Natural killer cell treated with Interleukin-12 subunit alpha and Interleukin-12 subunit beta and Interleukin-15 and Interleukin-18, amount 100 ng/mL, for 72 hours (primary cell): Measurements from ENCODE around the gene MAT2A. TPM values are rescaled to one million over a fixed set of nuclear protein-coding genes. Genes with fewer than 3 reads are reported as not detected.

Source experiments
- ATAC-seq, 2 donors: fragments of 150-1000 bp; cut with Tn5 transposase in 1 of 2; sonication (Bioruptor Pico), chemical (Tn5 transposase) in 1 of 2; 2 replicates each; pipeline ENCODE4 v1.10.0; 2021
- DNase-seq: peaks from one replicate; pipeline ENCODE4 v3.0.0; 2022; ENCODE audit warnings: low spot score
- H3K27ac Mint-ChIP-seq, 2 donors: 1 replicate in 1 of 2; 2 replicates in 1 of 2; pipeline ENCODE4 v1.8.0; 2022; ENCODE audit warnings: mixed read lengths in 2 of 2, mild to moderate bottlenecking in 1 of 2, moderate library complexity in 1 of 2
- H3K27me3 Mint-ChIP-seq, 2 donors: 1 replicate in 1 of 2; 2 replicates in 1 of 2; pipeline ENCODE4 v1.8.0; 2022; ENCODE audit warnings: mixed read lengths in 2 of 2
- H3K36me3 Mint-ChIP-seq: one replicate; pipeline ENCODE4 v1.8.0; 2022; ENCODE audit warnings: mixed read lengths
- H3K4me1 Mint-ChIP-seq, 2 donors: 1 replicate in 1 of 2; 2 replicates in 1 of 2; pipeline ENCODE4 v1.8.0; 2022; ENCODE audit warnings: low read depth in 2 of 2, mixed read lengths in 2 of 2, mild to moderate bottlenecking in 1 of 2
- H3K4me3 Mint-ChIP-seq: one replicate; pipeline ENCODE4 v1.8.0; 2022; ENCODE audit warnings: mixed read lengths
- H3K9me3 Mint-ChIP-seq: 2 replicates; pipeline ENCODE4 v1.8.0; 2022; ENCODE audit warnings: mixed read lengths
- total RNA-seq, 2 donors: library from RNA; stranded (reverse); gene quantifications; one replicate each; pipeline ENCODE4 v1.2.3, GENCODE V29; 2022

The MAT2A gene
- total RNA-seq, 2 donors from 2014 or later: 246 to 503 TPM

- Mint-ChIP-seq H3K4me3 (no peak overlapping the region), H3K36me3 (no peaks in the 10 kb centered on the region), H3K4me1 (no peaks in the 10 kb centered on the region), H3K27me3 (no peaks in the 10 kb centered on the region), H3K27ac (no peak overlapping the region), H3K9me3 (no peaks in the 10 kb centered on the region)
- DNase-seq (no peak), ATAC-seq (no peak)
Measured at GRCh38 chr2:85511008-85511811, 27.8 kb upstream of the MAT2A start.

GRCh38 chr2:85514323-85514722 is 24.6 kb upstream of the MAT2A start:
- DNase-seq: no peak
- H3K4me1 Mint-ChIP-seq: no peaks in the 10 kb centered on the region
- no peak overlapping the region for H3K4me3 Mint-ChIP-seq
- H3K27ac Mint-ChIP-seq: no peak overlapping the region
- H3K9me3 Mint-ChIP-seq: no peaks in the 10 kb centered on the region
- ATAC-seq: no peak
- H3K36me3 Mint-ChIP-seq: no peaks in the 10 kb centered on the region
- H3K27me3 Mint-ChIP-seq: no peaks in the 10 kb centered on the region

GRCh38 chr2:85516653-85517389 is 22.1 kb upstream of the MAT2A start:
- Mint-ChIP-seq H3K4me1 (no peaks in the 10 kb centered on the region), H3K27ac (no peak overlapping the region), H3K27me3 (no peaks in the 10 kb centered on the region), H3K9me3 (no peaks in the 10 kb centered on the region), H3K4me3 (no peak overlapping the region), H3K36me3 (no peaks in the 10 kb centered on the region)
- DNase-seq (no peak), ATAC-seq (no peak)

- ATAC-seq: no peak
- H3K9me3 Mint-ChIP-seq: no peaks in the 10 kb centered on the region
- no peak overlapping the region for H3K4me3 Mint-ChIP-seq
- no peak overlapping the region for H3K27ac Mint-ChIP-seq
- H3K36me3 Mint-ChIP-seq: no peaks in the 10 kb centered on the region
- DNase-seq: no peak
- H3K4me1 Mint-ChIP-seq: no peaks in the 10 kb centered on the region
- H3K27me3 Mint-ChIP-seq: peaks cover 5 to 9% of the 10 kb centered on the region in 2 donors
Measured at GRCh38 chr2:85522090-85522647, 16.8 kb upstream of the MAT2A start.

GRCh38 chr2:85523062-85523902 is 15.7 kb upstream of the MAT2A start:
- Mint-ChIP-seq H3K36me3 (no peaks in the 10 kb centered on the region), H3K27me3 (peaks cover 8 to 19% of the 10 kb centered on the region in 2 donors), H3K9me3 (no peaks in the 10 kb centered on the region), H3K4me1 (no peaks in the 10 kb centered on the region), H3K27ac (no peak overlapping the region), H3K4me3 (no peak overlapping the region)
- ATAC-seq (no peak), DNase-seq (no peak)

GRCh38 chr2:85523903-85524335 is 15.0 kb upstream of the MAT2A start:
- no peak overlapping the region for H3K27ac Mint-ChIP-seq
- ATAC-seq: no peak
- H3K4me3 Mint-ChIP-seq: no peak overlapping the region
- H3K36me3 Mint-ChIP-seq: no peaks in the 10 kb centered on the region
- peaks cover 8 to 24% of the 10 kb centered on the region in 2 donors for H3K27me3 Mint-ChIP-seq
- H3K9me3 Mint-ChIP-seq: no peaks in the 10 kb centered on the region
- DNase-seq: no peak
- no peaks in the 10 kb centered on the region for H3K4me1 Mint-ChIP-seq

GRCh38 chr2:85524336-85524908 is 14.5 kb upstream of the MAT2A start:
- H3K4me3 Mint-ChIP-seq: no peak overlapping the region
- no peaks in the 10 kb centered on the region for H3K9me3 Mint-ChIP-seq
- ATAC-seq (no peak), DNase-seq (no peak)
- peaks cover 8 to 28% of the 10 kb centered on the region in 2 donors for H3K27me3 Mint-ChIP-seq
- H3K4me1 Mint-ChIP-seq: no peaks in the 10 kb centered on the region
- H3K27ac Mint-ChIP-seq: no peak overlapping the region
- no peaks in the 10 kb centered on the region for H3K36me3 Mint-ChIP-seq

- no peaks in the 10 kb centered on the region for H3K9me3 Mint-ChIP-seq
- ATAC-seq (no peak), DNase-seq (no peak)
- H3K27me3 Mint-ChIP-seq: peaks cover 8 to 28% of the 10 kb centered on the region in 2 donors
- no peak overlapping the region for H3K27ac Mint-ChIP-seq
- no peaks in the 10 kb centered on the region for H3K4me1 Mint-ChIP-seq
- no peaks in the 10 kb centered on the region for H3K36me3 Mint-ChIP-seq
- no peak overlapping the region for H3K4me3 Mint-ChIP-seq
Measured at GRCh38 chr2:85525029-85525428, 13.9 kb upstream of the MAT2A start.

GRCh38 chr2:85525567-85525966 is 13.4 kb upstream of the MAT2A start:
- no peaks in the 10 kb centered on the region for H3K9me3 Mint-ChIP-seq
- DNase-seq (no peak), ATAC-seq (no peak)
- H3K27me3 Mint-ChIP-seq: peaks cover 8 to 28% of the 10 kb centered on the region in 2 donors
- H3K36me3 Mint-ChIP-seq: no peaks in the 10 kb centered on the region
- no peak overlapping the region for H3K27ac Mint-ChIP-seq
- no peaks in the 10 kb centered on the region for H3K4me1 Mint-ChIP-seq
- H3K4me3 Mint-ChIP-seq: no peak overlapping the region

- no peak for DNase-seq
- no peak for ATAC-seq
- H3K9me3 Mint-ChIP-seq: no peaks in the 10 kb centered on the region
Measured at GRCh38 chr2:85527787-85528186, 11.2 kb upstream of the MAT2A start.

GRCh38 chr2:85528355-85528754 is 10.6 kb upstream of the MAT2A start:
- Mint-ChIP-seq H3K27ac (no peak overlapping the region), H3K36me3 (no peaks in the 10 kb centered on the region), H3K4me3 (no peak overlapping the region), H3K4me1 (no peaks in the 10 kb centered on the region), H3K9me3 (no peaks in the 10 kb centered on the region), H3K27me3 (peaks cover 8 to 28% of the 10 kb centered on the region in 2 donors)
- DNase-seq: no peak
- ATAC-seq: no peak

More at GRCh38 chr2:85527787-85528186, 11.2 kb upstream of the MAT2A start:
- Mint-ChIP-seq H3K4me1 (no peaks in the 10 kb centered on the region), H3K27me3 (peaks cover 8 to 28% of the 10 kb centered on the region in 2 donors), H3K4me3 (no peak overlapping the region), H3K36me3 (no peaks in the 10 kb centered on the region), H3K27ac (no peak overlapping the region)

- Mint-ChIP-seq H3K36me3 (no peaks in the 10 kb centered on the region), H3K4me3 (no peak overlapping the region), H3K27me3 (peaks cover 8 to 28% of the 10 kb centered on the region in 2 donors), H3K27ac (no peak overlapping the region), H3K4me1 (no peaks in the 10 kb centered on the region), H3K9me3 (no peaks in the 10 kb centered on the region)
- no peak for ATAC-seq
- no peak for DNase-seq
Measured at GRCh38 chr2:85529809-85530208, 9.2 kb upstream of the MAT2A start.

- DNase-seq: no peak
- ATAC-seq: no peak
- peaks cover 0 to 4% of the 10 kb centered on the region in 2 donors for H3K4me1 Mint-ChIP-seq
- H3K36me3 Mint-ChIP-seq: no peaks in the 10 kb centered on the region
- H3K9me3 Mint-ChIP-seq: no peaks in the 10 kb centered on the region
- H3K27me3 Mint-ChIP-seq: peaks cover 6 to 26% of the 10 kb centered on the region in 2 donors
- no peak overlapping the region for H3K4me3 Mint-ChIP-seq
- no peak overlapping the region for H3K27ac Mint-ChIP-seq
Measured at GRCh38 chr2:85531589-85531988, 7.4 kb upstream of the MAT2A start.
